OCI-LY1 (cell line): Measurements from ENCODE around the gene ANKRD33.

Source experiments
- H2AFZ ChIP-seq: fragments of 200-600 bp; sonication (generic), shearing (Covaris generic); 2 replicates; pipeline ENCODE4 v1.6.0; 2014; ENCODE audit warnings: antibody characterized with exemption, mild to moderate bottlenecking, low read length
- H3F3A ChIP-seq: fragments of 200-600 bp; sonication (generic), shearing (Covaris generic); 2 replicates; pipeline ENCODE4 v1.6.0; 2014; ENCODE audit warnings: mild to moderate bottlenecking, antibody characterized with exemption, low read length, moderate library complexity; ENCODE audit not compliant: insufficient read depth
- H3K27ac ChIP-seq: fragments of 200-600 bp; sonication (generic); 2 replicates; pipeline ENCODE4 v1.5.1; 2014; ENCODE audit warnings: low read length, mixed run types, mild to moderate bottlenecking, low read depth; ENCODE audit not compliant: poor library complexity, severe bottlenecking
- H3K27me3 ChIP-seq: fragments of 200-600 bp; sonication (generic); 2 replicates; pipeline ENCODE4 v1.6.0; 2014; ENCODE audit warnings: antibody characterized with exemption, mild to moderate bottlenecking, low read length, moderate library complexity; ENCODE audit not compliant: insufficient read depth
- H3K36me3 ChIP-seq: fragments of 200-600 bp; sonication (generic); 2 replicates; pipeline ENCODE4 v1.6.1; 2014; ENCODE audit warnings: mild to moderate bottlenecking, antibody characterized with exemption, low read length, moderate library complexity, mixed read lengths; ENCODE audit not compliant: insufficient read depth
- H3K4me1 ChIP-seq: fragments of 200-600 bp; sonication (generic); 2 replicates; pipeline ENCODE4 v1.5.1; 2014; ENCODE audit warnings: mild to moderate bottlenecking, low read length, moderate library complexity; ENCODE audit not compliant: insufficient read depth, severe bottlenecking
- H3K4me2 ChIP-seq: fragments of 200-600 bp; sonication (generic), shearing (Covaris generic); 2 replicates; pipeline ENCODE4 v1.6.1; 2014; ENCODE audit warnings: low read length
- H3K4me3 ChIP-seq: fragments of 200-600 bp; sonication (generic); 2 replicates; pipeline ENCODE4 v1.5.1; 2014; ENCODE audit warnings: low read length, low read depth, mild to moderate bottlenecking, mixed read lengths; ENCODE audit not compliant: poor library complexity, severe bottlenecking
- H3K79me2 ChIP-seq: fragments of 200-600 bp; shearing (Covaris generic); 2 replicates; pipeline ENCODE4 v1.6.1; 2016; ENCODE audit warnings: mixed run types, low read length, mixed read lengths; ENCODE audit not compliant: insufficient read depth
- H3K9ac ChIP-seq: fragments of 200-600 bp; sonication (generic), shearing (Covaris generic); 2 replicates; pipeline ENCODE4 v1.6.1; 2014; ENCODE audit warnings: mild to moderate bottlenecking, low read length, mixed read lengths
- H3K9me2 ChIP-seq: fragments of 200-600 bp; sonication (generic), shearing (Covaris generic); 2 replicates; pipeline ENCODE4 v1.6.1; 2014; ENCODE audit warnings: low read depth, mild to moderate bottlenecking, low read length, mixed read lengths
- H3K9me3 ChIP-seq: fragments of 200-600 bp; shearing (Covaris generic); 2 replicates; pipeline ENCODE4 v1.6.1; 2014; ENCODE audit warnings: low read length, mixed read lengths
- H4K20me1 ChIP-seq: fragments of 200-600 bp; sonication (generic), shearing (Covaris generic); 2 replicates; pipeline ENCODE4 v1.6.0; 2016; ENCODE audit warnings: mild to moderate bottlenecking, low read length; ENCODE audit not compliant: insufficient read depth
- CTCF ChIP-seq: fragments of 200-600 bp; sonication (generic), shearing (Covaris generic); IDR thresholded peaks from 2 replicates; pipeline ENCODE4 v1.5.1; 2017; ENCODE audit warnings: mild to moderate bottlenecking, antibody characterized with exemption, low read length, moderate library complexity, mixed read lengths
- EZH2 ChIP-seq: fragments of 200-600 bp; sonication (generic), shearing (Covaris generic); IDR thresholded peaks from 2 replicates; pipeline ENCODE4 v1.8.0; 2017; ENCODE audit warnings: borderline replicate concordance, mixed run types, mild to moderate bottlenecking, antibody characterized with exemption, low read length, moderate library complexity, mixed read lengths

ANKRD33 gene

GRCh38 chr12:51925346-51926063 lies 37.6 kb downstream of the ANKRD33 start:
- Histone ChIP-seq H2AFZ (no peak overlapping the region), H3K9ac (no peak overlapping the region), H3K79me2 (no peaks in the 10 kb centered on the region), H3K4me2 (no peak overlapping the region), H3K27ac (no peak overlapping the region), H3K36me3 (no peaks in the 10 kb centered on the region), H3K4me1 (no peaks in the 10 kb centered on the region), H3F3A (no peaks in the 10 kb centered on the region), H3K27me3 (no peaks in the 10 kb centered on the region), H3K9me3 (no peaks in the 10 kb centered on the region), H3K4me3 (no peak overlapping the region), H3K9me2 (no peaks in the 10 kb centered on the region), H4K20me1 (no peaks in the 10 kb centered on the region)
- no peak for TF ChIP-seq CTCF
- TF ChIP-seq EZH2 = no peak

GRCh38 chr12:51926064-51926632 lies 38.2 kb downstream of the ANKRD33 start:
- H3K4me1 ChIP-seq = no peaks in the 10 kb centered on the region
- H3K36me3 ChIP-seq = no peaks in the 10 kb centered on the region
- H3F3A ChIP-seq = no peaks in the 10 kb centered on the region
- H4K20me1 ChIP-seq = no peaks in the 10 kb centered on the region
- no peaks in the 10 kb centered on the region for H3K9me3 ChIP-seq
- no peaks in the 10 kb centered on the region for H3K9me2 ChIP-seq
- H3K9ac ChIP-seq = no peak overlapping the region
- H3K4me3 ChIP-seq = no peak overlapping the region
- H3K79me2 ChIP-seq = no peaks in the 10 kb centered on the region
- H2AFZ ChIP-seq = no peak overlapping the region
- TF ChIP-seq CTCF = no peak
- no peak for TF ChIP-seq EZH2
- no peak overlapping the region for H3K4me2 ChIP-seq
- H3K27ac ChIP-seq = no peak overlapping the region
- no peaks in the 10 kb centered on the region for H3K27me3 ChIP-seq

- H2AFZ ChIP-seq = no peak overlapping the region
These were observed 38.8 kb downstream of the ANKRD33 start for GRCh38 chr12:51926718-51927117.

More at GRCh38 chr12:51926718-51927117, 38.8 kb downstream of the ANKRD33 start:
- no peaks in the 10 kb centered on the region for H3K79me2 ChIP-seq
- no peaks in the 10 kb centered on the region for H3K9me2 ChIP-seq
- no peak overlapping the region for H3K9ac ChIP-seq
- H3K9me3 ChIP-seq = no peaks in the 10 kb centered on the region
- peak; percentile 69 for TF ChIP-seq CTCF
- no peak for TF ChIP-seq EZH2
- no peaks in the 10 kb centered on the region for H3F3A ChIP-seq
- H3K4me1 ChIP-seq = no peaks in the 10 kb centered on the region
- no peaks in the 10 kb centered on the region for H3K36me3 ChIP-seq
- H3K4me2 ChIP-seq = no peak overlapping the region
- H4K20me1 ChIP-seq = no peaks in the 10 kb centered on the region
- H3K27me3 ChIP-seq = no peaks in the 10 kb centered on the region
- H3K4me3 ChIP-seq = no peak overlapping the region
- no peak overlapping the region for H3K27ac ChIP-seq
